Activated CD4-positive, alpha-beta memory T cell treated with anti-CD3 and anti-CD28 coated beads for 36 hours (primary cell): ENCODE results near the gene VPS37D. TPM values are rescaled to one million over a fixed set of nuclear protein-coding genes. Genes with fewer than 3 reads are reported as not detected.
"Not testable (repeated sequence)": the region's sequence is repeated elsewhere in the genome, so short reads cannot be mapped to it uniquely, and the experiment has no call there.

ENCODE experiments used
- CTCF ChIA-PET: fragments of 350-600 bp; sonication (Branson Sonifier 250); formaldehyde crosslinking; loops from one replicate; lab custom pipeline; 2021; ENCODE audit warnings: antibody characterized with exemption, inconsistent platforms; lab: Charles Lee
- POLR2A ChIA-PET: fragments of 350-600 bp; sonication (Branson Sonifier 250); formaldehyde crosslinking; loops from one replicate; lab custom pipeline; 2021; ENCODE audit warnings: antibody characterized with exemption; lab: Charles Lee
- DNase-seq: peaks from one replicate; pipeline ENCODE4 v3.0.0-alpha.2; 2020
- H3K27ac Mint-ChIP-seq: one replicate; pipeline ENCODE4 v1.8.0; 2021; ENCODE audit warnings: mixed read lengths
- H3K27me3 Mint-ChIP-seq: one replicate; pipeline ENCODE4 v1.8.0; 2021; ENCODE audit warnings: mixed read lengths
- H3K36me3 Mint-ChIP-seq: one replicate; pipeline ENCODE4 v1.8.0; 2021; ENCODE audit warnings: mixed read lengths
- H3K4me1 Mint-ChIP-seq: one replicate; pipeline ENCODE4 v1.8.0; 2021; ENCODE audit warnings: low read depth, mixed read lengths
- H3K4me3 Mint-ChIP-seq: one replicate; pipeline ENCODE4 v1.8.0; 2021; ENCODE audit warnings: mild to moderate bottlenecking, mixed read lengths
- H3K9me3 Mint-ChIP-seq: one replicate; pipeline ENCODE4 v1.8.0; 2021; ENCODE audit warnings: mixed read lengths
- intact Hi-C: fragments of 100-400 bp; cut with micrococcal nuclease; formaldehyde crosslinking; loops from one replicate; pipeline ENCODE4 v1.15.1; 2023
- total RNA-seq, 2 experiments: library from RNA; stranded (reverse); gene quantifications; one replicate each; pipeline ENCODE4 v1.2.3, GENCODE V29; 2021

The VPS37D gene, protein sequence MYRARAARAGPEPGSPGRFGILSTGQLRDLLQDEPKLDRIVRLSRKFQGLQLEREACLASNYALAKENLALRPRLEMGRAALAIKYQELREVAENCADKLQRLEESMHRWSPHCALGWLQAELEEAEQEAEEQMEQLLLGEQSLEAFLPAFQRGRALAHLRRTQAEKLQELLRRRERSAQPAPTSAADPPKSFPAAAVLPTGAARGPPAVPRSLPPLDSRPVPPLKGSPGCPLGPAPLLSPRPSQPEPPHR
- total RNA-seq = under 1 TPM; 0.22 to 0.26 TPM

DNA sequence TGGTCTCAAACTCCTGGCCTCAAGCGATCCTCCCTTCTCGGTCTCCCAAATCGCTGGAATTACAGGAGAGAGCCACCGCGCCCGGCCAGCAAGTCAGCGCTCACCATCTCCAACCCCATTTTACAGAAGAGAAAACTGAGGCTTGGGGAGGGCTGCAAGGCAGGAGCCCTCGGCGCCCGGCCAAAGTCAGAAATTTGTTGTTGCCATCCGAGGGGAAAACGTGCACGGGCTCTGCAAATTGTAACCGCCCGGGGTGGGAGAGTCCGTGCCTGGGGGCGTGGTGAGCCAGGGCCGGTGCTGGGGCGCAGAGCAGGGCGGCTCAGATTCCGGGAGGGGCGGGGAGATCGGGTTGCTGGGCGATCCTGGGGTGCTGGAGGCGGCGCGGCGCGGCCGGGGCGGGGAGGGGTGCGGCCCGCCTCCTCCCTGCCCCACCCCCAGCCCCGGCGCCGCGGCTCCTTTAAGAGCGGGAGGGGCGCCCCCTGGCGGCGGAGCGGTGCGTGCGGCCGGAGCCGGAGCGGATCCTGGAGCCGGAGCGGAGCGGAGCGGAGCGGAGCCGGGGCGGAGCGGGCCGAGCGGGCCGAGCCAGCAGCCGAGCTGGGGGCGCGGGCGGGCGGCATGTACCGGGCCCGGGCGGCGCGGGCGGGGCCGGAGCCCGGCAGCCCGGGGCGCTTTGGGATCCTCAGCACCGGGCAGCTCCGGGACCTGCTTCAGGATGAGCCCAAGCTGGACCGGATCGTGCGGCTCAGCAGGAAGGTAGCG is at the start of gene VPS37D:
Gene VPS37D (plus strand): TSS at position 488 of the 759 bp plus-strand sequence. CDS start 128 bp downstream, at position 616.
- POLR2A ChIA-PET = interaction anchor here (0.7 kb wide), 2 partner anchors 36 to 83 kb away, joined by 3 read pairs; no protein-coding TSS in a partner anchor
- Mint-ChIP-seq H3K27me3 (peaks cover 36% of the 10 kb centered on the region), H3K27ac (no peak within 1 kb of the TSS), H3K9me3 (peaks cover 7% of the 10 kb centered on the region), H3K36me3 (no peaks in the 10 kb centered on the region), H3K4me1 (peaks cover 3% of the 10 kb centered on the region), H3K4me3 (peak within 1 kb of the TSS; percentile 62)
- intact Hi-C loops = loop anchor here (1.0 to 2.0 kb wide), 3 partner anchors 15 to 60 kb away; partner anchors contain the start of genes BUD23, DNAJC30 and STX1A
- DNase-seq = peak; percentile 92
- CTCF ChIA-PET = interaction anchor here (0.6 to 3.4 kb wide), 16 partner anchors 8 to 180 kb away, joined by 3 to 29 read pairs (median 4); partner anchors contain the start of genes ABHD11 and TBL2

DNA sequence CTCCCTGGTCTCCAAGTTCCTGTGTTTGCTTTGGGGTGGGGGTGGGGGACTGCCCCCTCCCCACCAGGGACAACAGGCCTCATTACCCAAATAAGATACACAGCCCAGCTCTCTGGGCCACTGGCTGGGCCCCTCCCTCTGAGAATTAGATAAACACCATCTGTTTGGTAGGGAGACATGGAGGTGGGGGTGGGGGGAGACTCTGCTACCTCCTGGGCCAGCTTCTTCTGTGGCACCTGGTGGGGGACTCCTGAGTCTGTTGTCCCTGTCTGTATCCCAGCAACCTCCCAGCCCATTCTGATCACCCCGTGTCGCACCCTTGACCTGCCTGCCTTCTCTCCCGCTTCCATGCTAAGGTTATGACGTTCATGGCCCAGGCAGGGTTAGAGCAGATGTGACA is 49.1 kb upstream of the VPS37D start:
- CTCF ChIA-PET = interaction anchor here (1.1 kb wide), 1 partner anchor 12 kb away, joined by 5 read pairs; no protein-coding TSS in a partner anchor
- Mint-ChIP-seq H3K4me1 (peaks cover 3% of the 10 kb centered on the region), H3K36me3 (no peaks in the 10 kb centered on the region), H3K27me3 (peaks cover 26% of the 10 kb centered on the region), H3K27ac (no peak overlapping the region), H3K9me3 (no peaks in the 10 kb centered on the region), H3K4me3 (no peak overlapping the region)
- intact Hi-C loops = no loop called here
- no peak for DNase-seq
- POLR2A ChIA-PET = no interaction called here

DNA sequence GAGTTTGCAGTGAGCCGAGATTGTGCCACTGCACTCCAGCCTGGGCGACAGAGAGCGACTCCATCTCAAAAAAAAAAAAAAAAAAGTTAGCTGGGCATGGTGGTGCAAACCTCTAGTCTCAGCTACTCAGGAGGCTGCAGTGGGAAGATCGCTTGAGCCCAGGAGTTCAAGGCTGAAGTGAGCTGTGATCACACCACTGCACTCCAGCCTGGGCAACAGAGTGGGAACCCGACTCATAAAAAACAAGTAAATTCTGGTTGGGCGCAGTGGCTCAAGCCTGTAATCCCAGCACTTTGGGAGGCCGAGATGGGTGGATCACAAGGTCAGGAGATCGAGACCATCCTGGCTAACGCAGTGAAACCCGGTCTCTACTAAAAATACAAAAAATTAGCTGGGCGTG is 48.2 kb upstream of the VPS37D start:
- intact Hi-C loops, H3K27ac Mint-ChIP-seq, H3K4me3 Mint-ChIP-seq: not testable (repeated sequence)

DNA sequence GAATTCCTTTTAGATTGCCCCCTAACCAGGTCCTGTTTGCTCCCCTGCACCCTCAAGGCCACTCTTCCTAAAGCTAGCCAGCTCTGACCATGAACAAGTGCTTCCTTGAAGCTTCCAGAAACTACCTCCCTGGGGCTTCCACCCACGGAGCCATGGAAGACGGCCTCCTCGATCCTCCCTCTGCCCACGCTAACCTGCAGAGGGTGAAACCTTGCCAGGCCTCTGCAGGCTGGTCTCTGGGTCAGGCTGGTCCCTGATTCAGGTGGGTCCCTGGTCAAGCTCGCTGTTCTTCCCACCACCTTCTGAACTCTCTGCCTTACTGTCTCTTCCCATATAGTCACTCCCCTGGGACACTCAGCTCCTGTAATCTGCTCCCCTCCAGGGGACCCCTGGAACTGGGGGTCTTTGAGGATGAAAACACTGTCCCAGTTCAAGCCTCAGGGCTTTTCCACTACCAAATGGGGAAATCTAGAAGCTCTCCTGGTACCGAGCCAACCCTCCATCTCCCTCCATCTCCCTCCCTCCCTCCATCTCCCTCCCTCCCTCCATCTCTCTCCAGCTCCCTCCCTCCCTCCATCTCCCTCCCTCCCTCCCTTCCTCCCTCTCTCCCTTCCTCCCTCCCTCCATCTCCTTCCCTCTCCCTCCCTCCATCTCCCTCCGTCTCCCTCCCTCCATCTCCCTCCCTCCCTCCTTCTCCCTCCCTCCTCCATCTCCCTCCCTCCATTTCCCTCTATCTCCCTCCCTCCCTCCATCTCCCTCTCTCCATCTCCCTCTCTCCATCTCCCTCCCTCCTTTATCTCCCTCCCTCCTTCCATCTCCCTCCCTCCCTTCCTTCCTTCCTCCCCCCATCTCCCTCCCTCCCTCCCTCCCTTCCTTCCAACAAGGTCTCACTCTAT is 46.2 kb upstream of the VPS37D start:
- Mint-ChIP-seq H3K27ac (no peak overlapping the region), H3K9me3 (no peaks in the 10 kb centered on the region), H3K4me3 (no peak overlapping the region), H3K4me1 (peaks cover 6% of the 10 kb centered on the region), H3K36me3 (no peaks in the 10 kb centered on the region), H3K27me3 (peaks cover 26% of the 10 kb centered on the region)
- CTCF ChIA-PET = interaction anchor here (1.3 to 3.9 kb wide), 2 partner anchors 14 to 15 kb away, joined by 3 to 14 read pairs; no protein-coding TSS in a partner anchor
- no peak for DNase-seq
- intact Hi-C loops = no loop called here
- POLR2A ChIA-PET = interaction anchor here (0.5 to 0.8 kb wide), 3 partner anchors 93 to 144 kb away, joined by 3 read pairs; no protein-coding TSS in a partner anchor

More for the DNA sequence above, 48.2 kb upstream of the VPS37D start:
- H3K4me1 Mint-ChIP-seq, POLR2A ChIA-PET, H3K36me3 Mint-ChIP-seq, H3K9me3 Mint-ChIP-seq, DNase-seq: not testable (repeated sequence)
- peaks cover 25% of the 10 kb centered on the region for H3K27me3 Mint-ChIP-seq
- CTCF ChIA-PET = interaction anchor here (1.1 kb wide), 1 partner anchor 12 kb away, joined by 5 read pairs; no protein-coding TSS in a partner anchor

DNA sequence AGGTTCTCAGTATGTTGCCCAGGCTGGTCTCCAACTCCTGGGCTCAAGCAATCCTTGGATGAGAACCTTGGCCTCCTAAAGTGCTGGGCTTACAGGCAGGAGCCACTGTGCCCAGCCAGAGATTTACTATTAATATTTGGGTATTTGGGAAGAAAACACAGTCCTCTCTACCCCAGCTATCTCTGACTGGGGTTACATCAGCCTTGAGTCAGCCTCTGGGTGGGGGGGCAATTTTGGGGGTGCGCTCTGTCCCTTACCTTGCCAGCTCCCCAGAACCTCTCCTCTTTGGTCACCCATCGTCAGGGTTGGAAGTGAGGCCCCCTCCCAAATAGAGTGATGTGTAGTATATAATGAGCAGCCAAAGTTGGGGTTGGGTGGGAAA is 45.1 kb upstream of the VPS37D start:
- no peak overlapping the region for H3K27ac Mint-ChIP-seq
- H3K4me1 Mint-ChIP-seq = peaks cover 6% of the 10 kb centered on the region
- ChIA-PET POLR2A (interaction anchor here (0.7 kb wide), 1 partner anchor 92 kb away, joined by 3 read pairs; no protein-coding TSS in a partner anchor), CTCF (interaction anchor here (1.4 to 3.9 kb wide), 2 partner anchors 15 to 103 kb away, joined by 3 to 14 read pairs; no protein-coding TSS in a partner anchor)
- no peaks in the 10 kb centered on the region for H3K9me3 Mint-ChIP-seq
- H3K27me3 Mint-ChIP-seq = peaks cover 27% of the 10 kb centered on the region
- H3K4me3 Mint-ChIP-seq = no peak overlapping the region
- H3K36me3 Mint-ChIP-seq = no peaks in the 10 kb centered on the region
- DNase-seq = no peak
- intact Hi-C loops = no loop called here

DNA sequence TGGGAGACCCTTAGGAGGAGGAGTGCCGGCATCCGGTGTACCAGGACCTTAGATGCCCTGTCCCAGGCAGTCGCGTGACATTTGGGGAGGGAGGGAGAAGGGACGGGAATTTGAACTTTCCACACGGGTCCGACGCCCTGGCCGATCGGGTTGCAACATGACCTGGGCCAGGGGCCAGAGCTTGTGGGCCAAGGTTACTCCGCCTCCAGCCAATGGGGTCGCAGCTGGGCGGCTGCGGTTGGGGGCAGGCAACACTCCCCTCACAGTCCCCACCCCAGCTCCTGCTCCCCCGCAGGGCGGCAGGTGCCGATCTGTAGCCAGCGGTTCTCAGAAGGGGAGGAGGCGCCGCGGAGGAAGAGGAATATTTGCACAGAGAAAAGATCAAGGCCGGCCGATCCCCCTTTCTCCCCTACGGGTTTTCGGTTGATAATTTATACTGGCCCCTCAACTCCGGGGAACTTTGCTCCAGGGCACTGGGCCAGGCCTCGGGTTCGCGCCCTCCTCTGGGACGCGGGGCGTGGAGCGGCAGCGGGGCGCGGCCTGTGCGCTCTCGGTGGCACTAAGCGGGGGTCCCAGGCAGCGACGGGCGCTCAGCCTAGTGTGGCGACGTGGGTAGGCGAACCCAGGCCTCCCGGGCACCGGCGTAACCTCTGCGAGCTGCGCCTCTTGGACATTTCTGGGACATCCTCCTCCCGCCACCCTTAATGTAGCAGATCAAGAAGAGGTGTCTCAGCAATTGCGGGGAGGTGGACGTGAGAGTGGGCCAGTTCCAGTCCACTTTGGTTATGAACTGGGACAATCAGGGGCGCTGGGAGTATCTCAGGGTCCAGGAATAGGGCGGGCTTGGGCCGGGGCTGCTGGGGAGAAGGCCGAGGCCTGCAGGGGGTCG is 44.5 kb upstream of the VPS37D start:
- no peak for DNase-seq
- H3K27ac Mint-ChIP-seq = no peak overlapping the region
- no peaks in the 10 kb centered on the region for H3K36me3 Mint-ChIP-seq
- ChIA-PET POLR2A (no interaction called here), CTCF (interaction anchor here (1.4 to 3.9 kb wide), 2 partner anchors 16 to 102 kb away, joined by 3 to 14 read pairs; no protein-coding TSS in a partner anchor)
- H3K9me3 Mint-ChIP-seq = no peaks in the 10 kb centered on the region
- peaks cover 6% of the 10 kb centered on the region for H3K4me1 Mint-ChIP-seq
- H3K4me3 Mint-ChIP-seq = no peak overlapping the region
- intact Hi-C loops = no loop called here
- H3K27me3 Mint-ChIP-seq = peaks cover 34% of the 10 kb centered on the region

DNA sequence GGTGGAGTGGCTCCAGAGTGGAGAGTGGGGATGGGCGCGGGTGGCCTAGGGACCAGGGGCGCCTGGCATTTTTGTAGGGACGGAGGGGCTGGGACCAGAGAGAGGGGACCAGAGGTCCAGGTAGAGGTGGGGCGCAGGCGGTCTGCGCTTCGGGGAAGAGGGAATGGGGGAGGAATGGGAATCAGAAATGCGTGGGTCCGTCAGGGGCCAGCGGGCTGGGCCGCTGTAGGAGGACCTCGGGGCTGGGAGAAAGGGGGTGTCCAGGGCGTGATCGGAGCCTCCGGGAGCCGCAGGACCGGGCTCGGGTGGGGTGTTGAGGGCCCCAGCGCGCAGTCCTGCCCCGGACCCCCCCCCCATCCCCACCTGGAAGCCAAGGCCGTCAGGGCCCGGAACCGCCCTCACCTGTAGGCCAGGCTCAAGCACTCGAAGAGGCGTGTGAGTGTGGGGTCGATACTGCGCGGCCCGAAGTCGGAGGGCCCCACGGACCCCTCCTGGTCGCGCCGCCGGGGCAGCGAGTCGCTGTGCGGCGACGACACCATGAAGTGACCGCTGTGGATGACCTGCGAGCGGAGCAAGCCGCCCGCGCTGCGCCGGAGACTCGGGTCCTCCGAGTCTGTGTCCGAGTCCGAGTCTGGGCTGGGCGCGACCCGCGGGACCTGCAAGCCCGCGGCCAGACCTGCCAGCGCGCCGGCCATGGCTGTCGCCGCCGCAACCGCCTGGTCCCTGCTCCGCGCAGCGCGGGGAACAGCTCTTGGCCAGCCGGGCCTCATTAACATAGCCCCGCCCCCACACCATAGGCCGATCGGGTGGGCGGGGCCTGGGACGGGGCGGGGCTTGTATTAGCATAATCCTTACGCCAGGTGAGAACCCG is 43.6 kb upstream of the VPS37D start, which contains the start of gene MLXIPL:
Gene MLXIPL (minus strand): TSS at position 725 of the 871 bp plus-strand sequence. CDS start 30 bp downstream, at position 695.
- H3K4me1 Mint-ChIP-seq = peaks cover 6% of the 10 kb centered on the region
- no peaks in the 10 kb centered on the region for H3K9me3 Mint-ChIP-seq
- CTCF ChIA-PET = interaction anchor here (0.9 to 3.9 kb wide), 2 partner anchors 17 to 101 kb away, joined by 3 to 14 read pairs; no protein-coding TSS in a partner anchor
- no peak within 1 kb of the TSS for H3K4me3 Mint-ChIP-seq
- no peak within 1 kb of the TSS for H3K27ac Mint-ChIP-seq
- H3K27me3 Mint-ChIP-seq = peaks cover 37% of the 10 kb centered on the region
- POLR2A ChIA-PET = no interaction called here
- peak; percentile 74 for DNase-seq
- no peaks in the 10 kb centered on the region for H3K36me3 Mint-ChIP-seq
- intact Hi-C loops = no loop called here

DNA sequence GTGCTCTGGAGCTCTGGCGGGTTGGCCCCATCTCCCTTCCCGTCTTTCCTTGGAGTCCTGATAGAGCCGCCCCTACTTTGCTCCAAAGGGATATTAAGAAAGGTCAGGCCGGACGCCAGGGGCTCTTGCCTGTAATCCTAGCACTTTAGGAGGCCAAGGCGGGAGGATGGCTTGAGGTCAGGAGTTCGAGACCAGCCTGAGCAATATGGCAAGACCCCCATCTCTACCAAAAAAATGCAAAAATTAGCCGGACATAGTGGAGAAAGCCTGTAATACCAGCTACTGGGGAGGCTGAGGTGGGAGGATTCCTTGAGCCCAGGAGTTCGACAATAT is 43.0 kb upstream of the VPS37D start:
- Mint-ChIP-seq H3K9me3 (no peaks in the 10 kb centered on the region), H3K27ac (no peak overlapping the region), H3K4me3 (no peak overlapping the region), H3K27me3 (peaks cover 41% of the 10 kb centered on the region), H3K36me3 (no peaks in the 10 kb centered on the region), H3K4me1 (peaks cover 6% of the 10 kb centered on the region)
- no peak for DNase-seq
- POLR2A ChIA-PET = no interaction called here
- intact Hi-C loops = no loop called here
- CTCF ChIA-PET = interaction anchor here (0.9 to 3.9 kb wide), 2 partner anchors 17 to 101 kb away, joined by 3 to 14 read pairs; no protein-coding TSS in a partner anchor

DNA sequence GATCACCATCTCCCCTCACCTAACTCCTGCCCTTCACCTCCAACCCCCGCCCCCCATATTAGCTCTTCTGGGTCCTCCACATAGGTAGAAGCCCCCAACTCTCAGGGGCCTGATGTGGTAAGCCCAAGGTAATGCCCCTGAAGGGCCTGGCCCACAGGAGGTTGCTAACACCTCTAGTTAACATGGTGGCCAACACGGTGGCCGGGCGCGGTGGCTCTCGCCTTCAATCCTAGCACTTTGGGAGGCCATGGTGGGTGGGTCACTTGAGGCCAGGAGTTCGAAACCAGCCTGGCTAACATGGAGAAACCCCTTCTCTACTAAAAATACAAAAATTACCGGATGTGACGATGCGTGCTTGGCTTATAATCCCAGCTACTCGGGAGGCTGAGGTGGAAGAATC is 42.4 kb upstream of the VPS37D start:
- DNase-seq = no peak
- no peak overlapping the region for H3K27ac Mint-ChIP-seq
- intact Hi-C loops = no loop called here
- peaks cover 40% of the 10 kb centered on the region for H3K27me3 Mint-ChIP-seq
- H3K4me3 Mint-ChIP-seq = no peak overlapping the region
- H3K4me1 Mint-ChIP-seq = peaks cover 6% of the 10 kb centered on the region
- CTCF ChIA-PET = interaction anchor here (0.9 to 3.9 kb wide), 3 partner anchors 18 to 100 kb away, joined by 3 to 14 read pairs (median 6); no protein-coding TSS in a partner anchor
- no peaks in the 10 kb centered on the region for H3K36me3 Mint-ChIP-seq
- no peaks in the 10 kb centered on the region for H3K9me3 Mint-ChIP-seq
- POLR2A ChIA-PET = no interaction called here

DNA sequence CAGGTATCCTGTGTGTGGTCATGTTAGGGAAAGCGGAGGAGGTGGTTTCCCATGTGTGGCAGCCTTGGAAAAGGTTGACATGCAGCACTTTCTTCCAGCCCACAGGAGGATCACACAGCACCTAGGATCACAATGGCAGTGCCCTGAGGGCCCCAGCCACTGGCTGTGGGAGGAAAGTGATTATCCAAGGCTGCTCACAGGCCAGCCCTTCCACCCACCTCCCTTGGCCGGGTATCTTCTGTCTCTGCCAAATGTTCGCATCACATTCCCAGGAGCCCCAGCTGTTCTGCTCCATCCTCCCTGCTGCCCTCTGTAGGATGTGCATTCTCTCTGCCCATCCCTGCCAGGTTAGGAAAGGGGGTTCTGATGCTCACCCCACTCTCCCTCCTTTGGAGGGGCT is 40.8 kb upstream of the VPS37D start:
- intact Hi-C loops = no loop called here
- Mint-ChIP-seq H3K36me3 (no peaks in the 10 kb centered on the region), H3K27me3 (peaks cover 35% of the 10 kb centered on the region), H3K4me3 (no peak overlapping the region), H3K4me1 (peaks cover 6% of the 10 kb centered on the region), H3K27ac (no peak overlapping the region), H3K9me3 (no peaks in the 10 kb centered on the region)
- POLR2A ChIA-PET = no interaction called here
- CTCF ChIA-PET = interaction anchor here (1.4 kb wide), 1 partner anchor 20 kb away, joined by 6 read pairs; no protein-coding TSS in a partner anchor
- no peak for DNase-seq
